ENCODE data around the gene TMEM181. TPM values are rescaled to one million over a fixed set of nuclear protein-coding genes. Genes with fewer than 3 reads are reported as not detected.

Gene TMEM181
- total and polyA plus RNA-seq, 2 of the 13 experiments (the other 11 are each of a cell fraction or from before 2014, with no cell fraction given) = 59.1 to 108 TPM

DNA sequence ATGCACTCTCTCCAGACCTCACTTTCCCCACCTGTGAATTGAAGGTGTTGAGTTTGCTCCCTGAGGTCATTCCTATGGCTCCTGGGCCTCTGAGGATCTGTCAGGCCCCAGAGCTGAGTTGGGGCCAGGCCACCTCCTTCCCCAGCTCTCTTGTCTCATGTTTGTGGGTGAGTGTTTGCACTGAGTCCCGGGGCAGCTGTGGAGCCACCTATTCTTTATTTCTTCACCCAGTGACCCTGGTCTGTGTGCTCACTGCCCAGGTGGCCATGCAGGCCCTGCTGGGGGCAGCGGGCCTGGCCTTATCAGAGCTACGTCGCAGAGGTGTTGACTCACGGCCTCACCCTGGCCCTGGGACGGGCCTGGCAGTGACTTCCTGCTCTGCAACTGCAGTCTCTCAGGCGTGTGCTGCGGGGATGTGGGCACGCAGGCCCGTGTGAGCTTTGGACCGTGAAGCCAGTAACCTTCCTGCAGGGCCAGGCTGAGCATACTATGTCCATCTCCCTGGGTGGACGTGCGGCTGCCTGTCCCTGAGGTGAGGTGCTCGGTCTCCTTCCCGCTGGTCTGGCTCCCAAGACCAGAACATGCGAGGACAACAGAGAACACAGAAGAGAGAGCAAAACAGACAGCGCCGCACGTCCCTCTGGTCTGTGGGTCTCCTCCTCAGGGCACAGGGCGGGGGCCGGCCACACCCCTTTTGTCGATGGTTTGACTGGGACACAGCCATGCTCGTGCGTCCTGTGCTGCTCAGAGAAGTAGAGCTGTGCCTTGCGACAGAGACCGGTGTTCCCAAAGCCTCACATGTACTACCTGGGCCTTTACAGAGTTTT lies 12.1 kb downstream of the TMEM181 start (continued):
- TF ChIP-seq, protein P1, sequence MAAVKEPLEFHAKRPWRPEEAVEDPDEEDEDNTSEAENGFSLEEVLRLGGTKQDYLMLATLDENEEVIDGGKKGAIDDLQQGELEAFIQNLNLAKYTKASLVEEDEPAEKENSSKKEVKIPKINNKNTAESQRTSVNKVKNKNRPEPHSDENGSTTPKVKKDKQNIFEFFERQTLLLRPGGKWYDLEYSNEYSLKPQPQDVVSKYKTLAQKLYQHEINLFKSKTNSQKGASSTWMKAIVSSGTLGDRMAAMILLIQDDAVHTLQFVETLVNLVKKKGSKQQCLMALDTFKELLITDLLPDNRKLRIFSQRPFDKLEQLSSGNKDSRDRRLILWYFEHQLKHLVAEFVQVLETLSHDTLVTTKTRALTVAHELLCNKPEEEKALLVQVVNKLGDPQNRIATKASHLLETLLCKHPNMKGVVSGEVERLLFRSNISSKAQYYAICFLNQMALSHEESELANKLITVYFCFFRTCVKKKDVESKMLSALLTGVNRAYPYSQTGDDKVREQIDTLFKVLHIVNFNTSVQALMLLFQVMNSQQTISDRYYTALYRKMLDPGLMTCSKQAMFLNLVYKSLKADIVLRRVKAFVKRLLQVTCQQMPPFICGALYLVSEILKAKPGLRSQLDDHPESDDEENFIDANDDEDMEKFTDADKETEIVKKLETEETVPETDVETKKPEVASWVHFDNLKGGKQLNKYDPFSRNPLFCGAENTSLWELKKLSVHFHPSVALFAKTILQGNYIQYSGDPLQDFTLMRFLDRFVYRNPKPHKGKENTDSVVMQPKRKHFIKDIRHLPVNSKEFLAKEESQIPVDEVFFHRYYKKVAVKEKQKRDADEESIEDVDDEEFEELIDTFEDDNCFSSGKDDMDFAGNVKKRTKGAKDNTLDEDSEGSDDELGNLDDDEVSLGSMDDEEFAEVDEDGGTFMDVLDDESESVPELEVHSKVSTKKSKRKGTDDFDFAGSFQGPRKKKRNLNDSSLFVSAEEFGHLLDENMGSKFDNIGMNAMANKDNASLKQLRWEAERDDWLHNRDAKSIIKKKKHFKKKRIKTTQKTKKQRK (IDR thresholded peaks at IDR 0.05; ENCODE audit: low read length) = no peak
- TF ChIP-seq ZSCAN25 (CRISPR knock-in tag; IDR thresholded peaks at IDR 0.05) (peak; percentile 93), YEATS4 (CRISPR knock-in tag; IDR thresholded peaks at IDR 0.05; ENCODE audit: borderline replicate concordance) (peak; percentile 92), ZNF460 (CRISPR knock-in tag; IDR thresholded peaks at IDR 0.05; ENCODE audit: borderline replicate concordance) (peak; percentile 75; the same call in 1 of the 2 replicates), PLRG1 (conservative IDR thresholded peaks at IDR 0.05) (no peak), EED (CRISPR knock-in tag; IDR thresholded peaks at IDR 0.05) (no peak; the same call in none of the 2 replicates), MIER2 (CRISPR knock-in tag; IDR thresholded peaks at IDR 0.05) (peak; percentile 90), SALL2 (CRISPR knock-in tag; IDR thresholded peaks at IDR 0.05) (peak; percentile 84; the same call in 1 of the 2 replicates), ZNF570 (CRISPR knock-in tag; IDR thresholded peaks at IDR 0.05; ENCODE audit: borderline replicate concordance) (0 out of 2 replicates have a peak, but pooled peaks have one; percentile 34), HNRNPH1 (optimal IDR thresholded peaks at IDR 0.05; ENCODE audit: low read depth, low read length) (no peak), SNAPC2 (CRISPR knock-in tag; IDR thresholded peaks at IDR 0.05) (peak; percentile 81; the same call in 1 of the 2 replicates), CEBPB (IDR thresholded peaks at IDR 0.05; ENCODE audit: borderline replicate concordance, low read depth, low read length) (peak; percentile 57; the same call in 1 of the 2 replicates)
- TF ChIP-seq, protein P2, sequence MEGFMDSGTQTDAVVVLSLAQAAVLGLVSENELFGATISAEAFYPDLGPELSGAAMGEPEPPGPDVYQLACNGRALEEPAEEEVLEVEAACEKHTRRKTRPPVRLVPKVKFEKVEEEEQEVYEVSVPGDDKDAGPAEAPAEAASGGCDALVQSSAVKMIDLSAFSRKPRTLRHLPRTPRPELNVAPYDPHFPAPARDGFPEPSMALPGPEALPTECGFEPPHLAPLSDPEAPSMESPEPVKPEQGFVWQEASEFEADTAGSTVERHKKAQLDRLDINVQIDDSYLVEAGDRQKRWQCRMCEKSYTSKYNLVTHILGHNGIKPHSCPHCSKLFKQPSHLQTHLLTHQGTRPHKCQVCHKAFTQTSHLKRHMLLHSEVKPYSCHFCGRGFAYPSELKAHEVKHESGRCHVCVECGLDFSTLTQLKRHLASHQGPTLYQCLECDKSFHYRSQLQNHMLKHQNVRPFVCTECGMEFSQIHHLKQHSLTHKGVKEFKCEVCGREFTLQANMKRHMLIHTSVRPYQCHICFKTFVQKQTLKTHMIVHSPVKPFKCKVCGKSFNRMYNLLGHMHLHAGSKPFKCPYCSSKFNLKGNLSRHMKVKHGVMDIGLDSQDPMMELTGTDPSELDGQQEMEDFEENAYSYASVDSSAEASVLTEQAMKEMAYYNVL (CRISPR knock-in tag; IDR thresholded peaks at IDR 0.05; ENCODE audit: borderline replicate concordance) = peak; percentile 97
- TF ChIP-seq, protein P3, sequence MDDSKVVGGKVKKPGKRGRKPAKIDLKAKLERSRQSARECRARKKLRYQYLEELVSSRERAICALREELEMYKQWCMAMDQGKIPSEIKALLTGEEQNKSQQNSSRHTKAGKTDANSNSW (CRISPR knock-in tag; IDR thresholded peaks at IDR 0.05; ENCODE audit: borderline replicate concordance) = peak; percentile 88; the same call in 1 of the 2 replicates
- TF ChIP-seq, protein P4, sequence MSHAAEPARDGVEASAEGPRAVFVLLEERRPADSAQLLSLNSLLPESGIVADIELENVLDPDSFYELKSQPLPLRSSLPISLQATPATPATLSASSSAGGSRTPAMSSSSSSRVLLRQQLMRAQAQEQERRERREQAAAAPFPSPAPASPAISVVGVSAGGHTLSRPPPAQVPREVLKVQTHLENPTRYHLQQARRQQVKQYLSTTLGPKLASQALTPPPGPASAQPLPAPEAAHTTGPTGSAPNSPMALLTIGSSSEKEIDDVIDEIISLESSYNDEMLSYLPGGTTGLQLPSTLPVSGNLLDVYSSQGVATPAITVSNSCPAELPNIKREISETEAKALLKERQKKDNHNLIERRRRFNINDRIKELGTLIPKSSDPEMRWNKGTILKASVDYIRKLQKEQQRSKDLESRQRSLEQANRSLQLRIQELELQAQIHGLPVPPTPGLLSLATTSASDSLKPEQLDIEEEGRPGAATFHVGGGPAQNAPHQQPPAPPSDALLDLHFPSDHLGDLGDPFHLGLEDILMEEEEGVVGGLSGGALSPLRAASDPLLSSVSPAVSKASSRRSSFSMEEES (CRISPR knock-in tag; IDR thresholded peaks at IDR 0.05) = peak; percentile 89
- TF ChIP-seq, protein P5, sequence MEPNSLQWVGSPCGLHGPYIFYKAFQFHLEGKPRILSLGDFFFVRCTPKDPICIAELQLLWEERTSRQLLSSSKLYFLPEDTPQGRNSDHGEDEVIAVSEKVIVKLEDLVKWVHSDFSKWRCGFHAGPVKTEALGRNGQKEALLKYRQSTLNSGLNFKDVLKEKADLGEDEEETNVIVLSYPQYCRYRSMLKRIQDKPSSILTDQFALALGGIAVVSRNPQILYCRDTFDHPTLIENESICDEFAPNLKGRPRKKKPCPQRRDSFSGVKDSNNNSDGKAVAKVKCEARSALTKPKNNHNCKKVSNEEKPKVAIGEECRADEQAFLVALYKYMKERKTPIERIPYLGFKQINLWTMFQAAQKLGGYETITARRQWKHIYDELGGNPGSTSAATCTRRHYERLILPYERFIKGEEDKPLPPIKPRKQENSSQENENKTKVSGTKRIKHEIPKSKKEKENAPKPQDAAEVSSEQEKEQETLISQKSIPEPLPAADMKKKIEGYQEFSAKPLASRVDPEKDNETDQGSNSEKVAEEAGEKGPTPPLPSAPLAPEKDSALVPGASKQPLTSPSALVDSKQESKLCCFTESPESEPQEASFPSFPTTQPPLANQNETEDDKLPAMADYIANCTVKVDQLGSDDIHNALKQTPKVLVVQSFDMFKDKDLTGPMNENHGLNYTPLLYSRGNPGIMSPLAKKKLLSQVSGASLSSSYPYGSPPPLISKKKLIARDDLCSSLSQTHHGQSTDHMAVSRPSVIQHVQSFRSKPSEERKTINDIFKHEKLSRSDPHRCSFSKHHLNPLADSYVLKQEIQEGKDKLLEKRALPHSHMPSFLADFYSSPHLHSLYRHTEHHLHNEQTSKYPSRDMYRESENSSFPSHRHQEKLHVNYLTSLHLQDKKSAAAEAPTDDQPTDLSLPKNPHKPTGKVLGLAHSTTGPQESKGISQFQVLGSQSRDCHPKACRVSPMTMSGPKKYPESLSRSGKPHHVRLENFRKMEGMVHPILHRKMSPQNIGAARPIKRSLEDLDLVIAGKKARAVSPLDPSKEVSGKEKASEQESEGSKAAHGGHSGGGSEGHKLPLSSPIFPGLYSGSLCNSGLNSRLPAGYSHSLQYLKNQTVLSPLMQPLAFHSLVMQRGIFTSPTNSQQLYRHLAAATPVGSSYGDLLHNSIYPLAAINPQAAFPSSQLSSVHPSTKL (CRISPR knock-in tag; IDR thresholded peaks at IDR 0.05) = peak; percentile 99

Measured in HepG2 (cell line).